COR-L47 (cell line): ENCODE data around the gene FAM204A.

Source experiments
- DNase-seq: peaks from one replicate; lab custom pipeline; 2025; lab: John Stamatoyannopoulos, UW

Gene FAM204A

GRCh38 chr10:118341791-118342637 lies at the start of gene FAM204A:
Gene FAM204A, minus strand, starts transcription at chr10:118342324. Its CDS starts 5,909 bp downstream, at chr10:118336415.
- DNase-seq: peak; percentile 75

GRCh38 chr10:118383699-118384098 lies 41.6 kb upstream of the FAM204A start:
- no peak for DNase-seq

GRCh38 chr10:118383063-118383689 lies 41.1 kb upstream of the FAM204A start:
- DNase-seq: no peak

- DNase-seq: no peak
Measured at GRCh38 chr10:118374404-118374803, 32.3 kb upstream of the FAM204A start.

- DNase-seq: no peak
Measured at GRCh38 chr10:118373786-118374185, 31.7 kb upstream of the FAM204A start.

GRCh38 chr10:118370499-118370898 lies 28.4 kb upstream of the FAM204A start:
- DNase-seq: no peak

- DNase-seq: peak; percentile 46
Measured at GRCh38 chr10:118369641-118370205, 27.6 kb upstream of the FAM204A start.

- no peak for DNase-seq
Measured at GRCh38 chr10:118365702-118366101, 23.6 kb upstream of the FAM204A start.

GRCh38 chr10:118362103-118362502 lies 20.0 kb upstream of the FAM204A start:
- DNase-seq: no peak

- peak; percentile 8 for DNase-seq
Measured at GRCh38 chr10:118358327-118358726, 16.2 kb upstream of the FAM204A start.

GRCh38 chr10:118357841-118358240 lies 15.7 kb upstream of the FAM204A start:
- DNase-seq: no peak

GRCh38 chr10:118356628-118357027 lies 14.5 kb upstream of the FAM204A start:
- no peak for DNase-seq

GRCh38 chr10:118355234-118355633 lies 13.1 kb upstream of the FAM204A start:
- no peak for DNase-seq

GRCh38 chr10:118349235-118349634 lies 7.1 kb upstream of the FAM204A start:
- no peak for DNase-seq

- DNase-seq: no peak
Measured at GRCh38 chr10:118343549-118343948, 1.4 kb upstream of the FAM204A start.

- no peak for DNase-seq
Measured at GRCh38 chr10:118343115-118343514, 991 bp upstream of the FAM204A start.

GRCh38 chr10:118342638-118343020 lies 505 bp upstream of the FAM204A start:
- DNase-seq: no peak

GRCh38 chr10:118340486-118340885 lies 1.6 kb downstream of the FAM204A start:
- DNase-seq: no peak

GRCh38 chr10:118339111-118339510 lies 3.0 kb downstream of the FAM204A start:
- DNase-seq: no peak

GRCh38 chr10:118337356-118337755 lies 4.8 kb downstream of the FAM204A start:
- no peak for DNase-seq

- no peak for DNase-seq
Measured at GRCh38 chr10:118333871-118334270, 8.3 kb downstream of the FAM204A start.

GRCh38 chr10:118332948-118333710 lies 9.0 kb downstream of the FAM204A start:
- peak; percentile 63 for DNase-seq
